Peyer's patch (tissue), 4 donors: ENCODE measurements around the gene DST.

Source experiments
- CTCF ChIP-seq, 6 experiments: fragments of 450-650 bp in 4 of 6; fragments of 200-600 bp in 2 of 6; sonication (generic) in 1 of 6; IDR thresholded peaks; one replicate each; pipeline ENCODE4 v1.5.1; 2017 to 2019; ENCODE audit warnings: antibody characterized with exemption in 6 of 6, mild to moderate bottlenecking in 3 of 6, moderate library complexity in 1 of 6
- POLR2A ChIP-seq, 2 donors: fragments of 450-650 bp; IDR thresholded peaks; one replicate each; pipeline ENCODE4 v1.5.1; 2017; ENCODE audit warnings: antibody characterized with exemption in 2 of 2, mild to moderate bottlenecking in 2 of 2, moderate library complexity in 2 of 2

DNA sequence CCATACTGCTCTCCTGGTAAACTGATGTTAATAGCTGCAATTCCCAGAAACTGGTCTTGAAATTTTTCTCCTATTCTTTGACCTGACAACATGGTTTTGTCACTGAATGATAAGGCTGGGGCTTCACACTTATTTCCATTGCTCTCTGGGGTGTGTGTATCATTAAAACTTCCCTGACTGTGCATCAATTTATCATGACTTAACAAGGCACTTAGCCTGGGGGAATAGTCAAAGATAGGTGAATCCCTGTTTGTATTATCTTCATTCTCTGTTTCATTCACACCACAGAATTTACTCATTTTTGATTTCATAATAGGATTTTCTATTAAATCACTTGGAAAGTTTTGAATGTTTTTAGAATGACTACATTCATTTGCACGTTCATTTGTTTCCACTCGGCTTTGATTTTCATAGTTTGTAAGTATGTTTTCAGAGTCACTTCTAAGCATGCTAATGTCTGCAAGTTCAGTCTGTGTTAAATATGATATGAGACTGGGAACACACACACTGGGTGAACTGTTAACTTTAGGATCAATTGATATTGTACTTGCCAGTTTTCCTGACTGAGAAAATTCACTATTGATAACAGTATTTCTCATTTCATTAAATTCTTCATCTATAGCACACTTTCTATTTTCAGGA is 35.5 kb downstream of the DST start:
- TF ChIP-seq CTCF (IDR thresholded peaks at IDR 0.05), result no peak
- no peak for TF ChIP-seq POLR2A (IDR thresholded peaks at IDR 0.05)
